ENCODE results near the gene EXOC4. TPM values are rescaled to one million over a fixed set of nuclear protein-coding genes. Genes with fewer than 3 reads are reported as not detected.

Gene EXOC4
- total RNA-seq, 2 donors from 2014 or later, result 106 to 115 TPM

- H3K4me3 Mint-ChIP-seq, result no peak overlapping the region
- H3K27me3 Mint-ChIP-seq (ENCODE audit: insufficient read depth), result no peaks in the 10 kb centered on the region
- Histone ChIP-seq H3K4me3 (ENCODE audit: low read length) (no peak overlapping the region), H3K9ac (ENCODE audit: extremely low read depth, low read length, poor library complexity, severe bottlenecking) (no peak overlapping the region), H3K9me3 (ENCODE audit: control insufficient read depth, low read length) (no peaks in the 10 kb centered on the region), H3K27me3 (ENCODE audit: control insufficient read depth, insufficient read depth, low read length, poor library complexity, severe bottlenecking) (no peaks in the 10 kb centered on the region), H3K4me1 (ENCODE audit: control insufficient read depth, insufficient read depth, low read length) (no peaks in the 10 kb centered on the region), H3K27ac (ENCODE audit: low read depth, low read length) (peak overlapping the region; percentile 21), H3K36me3 (ENCODE audit: control insufficient read depth, insufficient read depth, low read length) (peaks cover 3% of the 10 kb centered on the region)
- H3K36me3 Mint-ChIP-seq (ENCODE audit: low read depth), result peaks cover 6% of the 10 kb centered on the region
- H3K27ac Mint-ChIP-seq, result no peak overlapping the region
- no peaks in the 10 kb centered on the region for H3K9me3 Mint-ChIP-seq
- DNase-seq, result no peak
- peaks cover 2% of the 10 kb centered on the region for H3K4me1 Mint-ChIP-seq
- 89 to 91% methylated on average over 4 to 6 of the region's 6 CpGs for WGBS, 2 experiments (ENCODE audit: insufficient coverage in 1 of 2, insufficient read length in 1 of 2)
- no peak for TF ChIP-seq CTCF (conservative IDR thresholded peaks at IDR 0.05)
Observed at GRCh38 chr7:133812877-133813276, 560.0 kb downstream of the EXOC4 start.

- H3K9me3 Mint-ChIP-seq, result no peaks in the 10 kb centered on the region
Observed at GRCh38 chr7:133815611-133816210, 562.8 kb downstream of the EXOC4 start.

GRCh38 chr7:133819695-133820094 is 566.8 kb downstream of the EXOC4 start:
- Mint-ChIP-seq H3K27ac (no peak overlapping the region), H3K27me3 (ENCODE audit: insufficient read depth) (no peaks in the 10 kb centered on the region), H3K4me1 (peaks cover 2% of the 10 kb centered on the region), H3K9me3 (no peaks in the 10 kb centered on the region), H3K36me3 (ENCODE audit: low read depth) (peaks cover 11% of the 10 kb centered on the region), H3K4me3 (no peak overlapping the region)
- no peaks in the 10 kb centered on the region for H3K4me1 ChIP-seq (ENCODE audit: control insufficient read depth, insufficient read depth, low read length)
- DNase-seq, result no peak
- no peak overlapping the region for H3K27ac ChIP-seq (ENCODE audit: low read depth, low read length)
- H3K36me3 ChIP-seq (ENCODE audit: control insufficient read depth, insufficient read depth, low read length), result peaks cover 3% of the 10 kb centered on the region
- no peaks in the 10 kb centered on the region for H3K9me3 ChIP-seq (ENCODE audit: control insufficient read depth, low read length)
- WGBS, 2 experiments (ENCODE audit: insufficient coverage in 1 of 2, insufficient read length in 1 of 2), result 95 to 100% methylated on average over 2 to 3 of the region's 3 CpGs
- no peak overlapping the region for H3K4me3 ChIP-seq (ENCODE audit: low read length)
- H3K27me3 ChIP-seq (ENCODE audit: control insufficient read depth, insufficient read depth, low read length, poor library complexity, severe bottlenecking), result no peaks in the 10 kb centered on the region
- H3K9ac ChIP-seq (ENCODE audit: extremely low read depth, low read length, poor library complexity, severe bottlenecking), result no peak overlapping the region
- TF ChIP-seq CTCF (conservative IDR thresholded peaks at IDR 0.05), result no peak

More at GRCh38 chr7:133815611-133816210, 562.8 kb downstream of the EXOC4 start:
- H3K9me3 ChIP-seq (ENCODE audit: control insufficient read depth, low read length), result no peaks in the 10 kb centered on the region
- no peaks in the 10 kb centered on the region for H3K4me1 ChIP-seq (ENCODE audit: control insufficient read depth, insufficient read depth, low read length)
- Mint-ChIP-seq H3K4me3 (no peak overlapping the region), H3K36me3 (ENCODE audit: low read depth) (peaks cover 11% of the 10 kb centered on the region), H3K27me3 (ENCODE audit: insufficient read depth) (no peaks in the 10 kb centered on the region), H3K27ac (no peak overlapping the region), H3K4me1 (peaks cover 2% of the 10 kb centered on the region)
- WGBS, 2 experiments (ENCODE audit: insufficient coverage in 1 of 2, insufficient read length in 1 of 2), result 91 to 94% methylated on average over 2 to 3 of the region's 3 CpGs
- no peaks in the 10 kb centered on the region for H3K27me3 ChIP-seq (ENCODE audit: control insufficient read depth, insufficient read depth, low read length, poor library complexity, severe bottlenecking)
- no peak overlapping the region for H3K9ac ChIP-seq (ENCODE audit: extremely low read depth, low read length, poor library complexity, severe bottlenecking)
- DNase-seq, result no peak
- peaks cover 3% of the 10 kb centered on the region for H3K36me3 ChIP-seq (ENCODE audit: control insufficient read depth, insufficient read depth, low read length)
- H3K27ac ChIP-seq (ENCODE audit: low read depth, low read length), result no peak overlapping the region
- no peak for TF ChIP-seq CTCF (conservative IDR thresholded peaks at IDR 0.05)
- H3K4me3 ChIP-seq (ENCODE audit: low read length), result no peak overlapping the region
